Neutrophil (primary cell): Measurements from ENCODE around the gene SEMA3B.

Experiments
- H3K27ac ChIP-seq: fragments of 200-600 bp; sonication (generic); 2 replicates; pipeline ENCODE4 v1.5.1; 2016; ENCODE audit warnings: mild to moderate bottlenecking, moderate library complexity
- H3K27me3 ChIP-seq: fragments of 200-600 bp; sonication (generic); 2 replicates; pipeline ENCODE4 v1.6.0; 2016; ENCODE audit warnings: mild to moderate bottlenecking
- H3K36me3 ChIP-seq: fragments of 200-600 bp; sonication (generic); 2 replicates; pipeline ENCODE4 v1.5.1; 2017
- H3K4me1 ChIP-seq, 2 experiments: fragments of 200-600 bp in 1 of 2; sonication (generic) in 1 of 2; 1 replicate in 1 of 2; 2 replicates in 1 of 2; pipeline versions ENCODE4 v1.5.1 to v1.6.1; 2013 to 2016; ENCODE audit warnings: low read depth in 1 of 2, low read length in 1 of 2, mild to moderate bottlenecking in 1 of 2, moderate library complexity in 1 of 2; ENCODE audit not compliant: control insufficient read depth in 1 of 2, insufficient read depth in 1 of 2
- H3K4me3 ChIP-seq, 2 experiments: fragments of 200-600 bp in 1 of 2; sonication (generic) in 1 of 2; 1 replicate in 1 of 2; 2 replicates in 1 of 2; pipeline ENCODE4 v1.5.1; 2013 to 2016; ENCODE audit warnings: low read depth in 1 of 2, low read length in 1 of 2, mild to moderate bottlenecking in 1 of 2, moderate library complexity in 1 of 2
- H3K9me3 ChIP-seq: fragments of 200-600 bp; sonication (generic); 2 replicates; pipeline ENCODE4 v1.5.1; 2016
- TF ChIP-seq, protein P1 (sequence below): fragments of 200-600 bp; sonication (generic); IDR thresholded peaks from 2 replicates; pipeline ENCODE4 v1.5.1; 2016; ENCODE audit warnings: antibody characterized with exemption

The SEMA3B gene

GRCh38 chr3:50297384-50297775, 28.4 kb downstream of the SEMA3B start:
- TF ChIP-seq, protein P1, sequence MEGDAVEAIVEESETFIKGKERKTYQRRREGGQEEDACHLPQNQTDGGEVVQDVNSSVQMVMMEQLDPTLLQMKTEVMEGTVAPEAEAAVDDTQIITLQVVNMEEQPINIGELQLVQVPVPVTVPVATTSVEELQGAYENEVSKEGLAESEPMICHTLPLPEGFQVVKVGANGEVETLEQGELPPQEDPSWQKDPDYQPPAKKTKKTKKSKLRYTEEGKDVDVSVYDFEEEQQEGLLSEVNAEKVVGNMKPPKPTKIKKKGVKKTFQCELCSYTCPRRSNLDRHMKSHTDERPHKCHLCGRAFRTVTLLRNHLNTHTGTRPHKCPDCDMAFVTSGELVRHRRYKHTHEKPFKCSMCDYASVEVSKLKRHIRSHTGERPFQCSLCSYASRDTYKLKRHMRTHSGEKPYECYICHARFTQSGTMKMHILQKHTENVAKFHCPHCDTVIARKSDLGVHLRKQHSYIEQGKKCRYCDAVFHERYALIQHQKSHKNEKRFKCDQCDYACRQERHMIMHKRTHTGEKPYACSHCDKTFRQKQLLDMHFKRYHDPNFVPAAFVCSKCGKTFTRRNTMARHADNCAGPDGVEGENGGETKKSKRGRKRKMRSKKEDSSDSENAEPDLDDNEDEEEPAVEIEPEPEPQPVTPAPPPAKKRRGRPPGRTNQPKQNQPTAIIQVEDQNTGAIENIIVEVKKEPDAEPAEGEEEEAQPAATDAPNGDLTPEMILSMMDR: no peak
- H3K9me3 ChIP-seq: no peaks in the 10 kb centered on the region
- peaks cover 42 to 47% of the 10 kb centered on the region in 2 experiments for H3K4me1 ChIP-seq
- no peak overlapping the region for H3K4me3 ChIP-seq
- H3K27me3 ChIP-seq: no peaks in the 10 kb centered on the region
- H3K36me3 ChIP-seq: no peaks in the 10 kb centered on the region
- peak overlapping the region; percentile 97 for H3K27ac ChIP-seq

GRCh38 chr3:50297896-50298725, 29.2 kb downstream of the SEMA3B start:
- TF ChIP-seq, protein P1: no peak
- H3K27me3 ChIP-seq: no peaks in the 10 kb centered on the region
- peak overlapping the region; percentile 97 for H3K27ac ChIP-seq
- H3K4me1 ChIP-seq: peaks cover 37 to 40% of the 10 kb centered on the region in 2 experiments
- no peaks in the 10 kb centered on the region for H3K9me3 ChIP-seq
- H3K36me3 ChIP-seq: no peaks in the 10 kb centered on the region
- peak overlapping the region; percentile 72 to 80 for H3K4me3 ChIP-seq

DNA sequence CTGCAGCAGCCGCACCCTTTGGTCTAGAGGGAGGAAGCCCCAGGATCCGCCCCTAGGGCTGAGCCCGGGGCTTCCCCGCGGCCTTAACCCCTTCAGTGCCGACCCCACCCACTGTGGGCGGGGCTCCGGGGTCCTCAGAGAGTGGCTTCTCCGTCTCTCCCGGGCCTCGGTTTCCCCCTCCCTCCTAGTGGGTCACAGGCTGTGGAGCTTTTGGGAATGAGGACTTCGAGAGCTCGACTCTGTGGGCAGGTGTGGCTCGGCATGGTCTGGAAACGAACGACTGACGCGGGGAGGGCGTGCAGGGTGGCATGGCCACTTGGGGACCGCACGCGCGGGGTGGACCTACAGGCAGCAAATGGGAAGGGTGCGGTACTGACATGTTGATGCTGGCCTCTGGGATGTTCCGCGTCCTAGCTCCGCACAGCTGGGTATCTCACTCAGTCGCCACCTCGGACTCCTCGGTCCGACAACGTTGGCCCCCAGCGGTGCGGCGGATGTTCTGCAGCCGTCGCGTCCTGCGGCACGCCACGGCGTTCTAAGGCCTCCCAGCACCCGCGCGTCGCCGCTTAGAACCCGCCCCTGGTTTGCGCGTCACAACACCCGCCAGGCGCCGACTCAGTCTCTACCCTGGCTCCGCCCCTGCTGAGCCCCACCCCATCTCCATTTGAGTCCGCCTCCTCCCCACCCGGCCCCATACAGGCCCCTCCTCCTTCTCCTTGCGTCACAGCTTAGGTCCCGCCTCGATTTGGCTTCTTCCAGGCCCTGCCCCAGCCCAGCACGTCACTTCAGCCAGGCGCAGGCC, 30.1 kb downstream of the SEMA3B start, which contains the start of the genes HYAL3 and NAA80:
Gene HYAL3, minus strand, starts transcription at position 570 of the 802 bp plus-strand sequence. CDS start 3,803 bp downstream, outside the sequence.
Gene NAA80, minus strand, starts transcription at position 570 of the 802 bp plus-strand sequence. CDS start 1,942 bp downstream, outside the sequence.
- TF ChIP-seq, protein P1: peak; percentile 92
- H3K9me3 ChIP-seq: no peaks in the 10 kb centered on the region
- H3K27ac ChIP-seq: peak within 1 kb of the TSS; percentile 97
- peaks cover 37 to 40% of the 10 kb centered on the region in 2 experiments for H3K4me1 ChIP-seq
- no peaks in the 10 kb centered on the region for H3K27me3 ChIP-seq
- peak within 1 kb of the TSS; percentile 72 to 80 for H3K4me3 ChIP-seq
- no peaks in the 10 kb centered on the region for H3K36me3 ChIP-seq

- peaks cover 37 to 40% of the 10 kb centered on the region in 2 experiments for H3K4me1 ChIP-seq
- TF ChIP-seq, protein P1: no peak
- peak overlapping the region; percentile 72 to 80 for H3K4me3 ChIP-seq
- H3K36me3 ChIP-seq: no peaks in the 10 kb centered on the region
- no peaks in the 10 kb centered on the region for H3K27me3 ChIP-seq
- H3K9me3 ChIP-seq: no peaks in the 10 kb centered on the region
- H3K27ac ChIP-seq: peak overlapping the region; percentile 97
Observed at GRCh38 chr3:50299638-50299928, 30.6 kb downstream of the SEMA3B start.

DNA sequence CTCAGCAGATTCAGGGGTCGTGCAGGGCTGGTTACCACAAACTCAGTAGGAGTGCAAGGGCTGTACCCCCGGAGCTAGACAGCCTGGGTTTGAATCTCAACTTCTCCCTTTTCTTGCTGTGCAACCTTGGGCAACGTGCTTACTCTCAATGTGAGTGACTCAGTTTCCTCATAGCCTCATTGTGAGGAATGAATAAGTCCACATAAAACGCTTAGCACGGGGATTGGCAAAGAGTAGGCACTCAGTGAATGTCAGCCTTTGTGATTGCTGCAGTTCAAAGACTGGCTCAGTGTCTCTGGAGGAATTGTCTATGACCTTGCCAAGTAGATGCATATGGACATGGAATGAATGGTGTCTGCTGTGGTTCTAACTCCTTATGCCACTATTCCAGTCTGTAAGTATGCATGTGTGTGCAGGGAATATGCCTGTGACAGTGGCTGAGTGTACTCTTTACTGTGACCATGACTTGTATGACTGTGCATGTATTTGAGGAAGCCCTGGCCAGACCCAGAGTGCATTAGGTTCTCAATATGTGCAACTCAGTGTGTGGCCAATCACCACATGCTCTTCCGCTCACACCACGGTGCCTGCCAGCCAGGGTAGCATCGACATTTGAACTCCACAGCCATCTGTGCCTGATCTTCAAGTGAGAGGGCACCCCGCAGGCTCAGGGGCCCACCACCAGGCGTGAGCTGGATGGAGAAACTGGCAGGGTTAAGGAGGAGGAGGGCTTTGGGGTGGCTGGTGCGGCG, 31.2 kb downstream of the SEMA3B start:
- Histone ChIP-seq H3K27ac (peak overlapping the region; percentile 97), H3K4me3 (peak overlapping the region; percentile 72 to 80), H3K27me3 (no peaks in the 10 kb centered on the region), H3K9me3 (no peaks in the 10 kb centered on the region), H3K36me3 (no peaks in the 10 kb centered on the region), H3K4me1 (peaks cover 37 to 40% of the 10 kb centered on the region in 2 experiments)
- TF ChIP-seq, protein P1: no peak
